H1 (cell line): Measurements from ENCODE around the gene PPRC1. TPM values are rescaled to one million over a fixed set of nuclear protein-coding genes. Genes with fewer than 3 reads are reported as not detected.

ENCODE experiments used
- CTCF ChIA-PET: fragments of 300-600 bp; sonication (Branson Sonifier 250); formaldehyde crosslinking; loops from one replicate; lab custom pipeline; 2021; ENCODE audit not compliant: partially characterized antibody; lab: Charles Lee
- POLR2A ChIA-PET: fragments of 300-600 bp; sonication (Branson Sonifier 250); formaldehyde crosslinking; loops from one replicate; lab custom pipeline; 2021; ENCODE audit warnings: inconsistent platforms; ENCODE audit not compliant: partially characterized antibody; lab: Charles Lee
- DNase-seq, 2 experiments: peaks; one replicate each; pipeline versions ENCODE4 v3.0.0 to v3.0.0-alpha.2; 2010 to 2022; ENCODE audit warnings: low spot score in 2 of 2, low read depth in 1 of 2, mixed read lengths in 1 of 2
- FAIRE-seq: peaks from 2 replicates; lab custom pipeline; 2011; peaks lifted over from hg19 to GRCh38; lab: Jason Lieb, UNC
- H2AFZ ChIP-seq: 2 replicates; pipeline ENCODE4 v1.8.1; 2012; ENCODE audit warnings: low read length, inconsistent platforms
- H2AK5ac ChIP-seq: 2 replicates; pipeline ENCODE4 v1.6.1; 2013; ENCODE audit warnings: low read depth, low read length
- H2BK120ac ChIP-seq: replicated peaks from 2 replicates; pipeline ENCODE3; 2013; ENCODE audit warnings: low read depth, low read length, inconsistent platforms
- H2BK12ac ChIP-seq: 2 replicates; pipeline ENCODE4 v1.6.1; 2013; ENCODE audit warnings: low read depth, low read length
- H2BK15ac ChIP-seq: 2 replicates; pipeline ENCODE4 v1.6.1; 2013; ENCODE audit warnings: low read length
- H2BK20ac ChIP-seq: 2 replicates; pipeline ENCODE4 v1.6.1; 2013; ENCODE audit warnings: low read length
- H2BK5ac ChIP-seq: 2 replicates; pipeline ENCODE4 v1.6.1; 2013; ENCODE audit warnings: low read depth, low read length
- H3K14ac ChIP-seq: 2 replicates; pipeline ENCODE4 v1.6.1; 2013; ENCODE audit warnings: inconsistent platforms; ENCODE audit not compliant: insufficient read length
- H3K18ac ChIP-seq: 2 replicates; pipeline ENCODE4 v1.6.1; 2013; ENCODE audit warnings: low read length; ENCODE audit errors: extremely low read depth
- H3K23ac ChIP-seq: 2 replicates; pipeline ENCODE4 v1.6.1; 2013; ENCODE audit warnings: inconsistent platforms; ENCODE audit not compliant: insufficient read length
- H3K23me2 ChIP-seq: 2 replicates; pipeline ENCODE4 v1.6.1; 2013; ENCODE audit warnings: low read depth, low read length
- H3K27ac ChIP-seq: 2 replicates; pipeline ENCODE4 v1.6.1; 2011; ENCODE audit warnings: low read depth, low read length, inconsistent platforms
- H3K27me3 ChIP-seq, 4 experiments: replicated peaks in 1 of 4; 1 replicate in 1 of 4; 2 replicates in 3 of 4; pipeline versions ENCODE4 v1.6.1 to v1.8.1; 2011 to 2013; ENCODE audit warnings: low read length in 3 of 4, mild to moderate bottlenecking in 3 of 4, inconsistent platforms in 2 of 4, mixed read lengths in 2 of 4, moderate library complexity in 1 of 4; ENCODE audit not compliant: control insufficient read depth in 3 of 4, insufficient read depth in 3 of 4; ENCODE audit errors: extremely low read depth in 1 of 4
- H3K36me3 ChIP-seq, 4 experiments: 2 replicates each; pipeline versions ENCODE4 v1.6.1 to v1.8.1; 2011 to 2013; ENCODE audit warnings: mild to moderate bottlenecking in 4 of 4, low read length in 3 of 4, moderate library complexity in 2 of 4, control low read depth in 1 of 4, inconsistent platforms in 1 of 4; ENCODE audit not compliant: insufficient read depth in 4 of 4, control insufficient read depth in 2 of 4
- H3K4ac ChIP-seq: replicated peaks from 2 replicates; pipeline ENCODE3; 2013; ENCODE audit warnings: low read length, low read depth, mixed read lengths, inconsistent platforms; ENCODE audit not compliant: insufficient read length
- H3K4me1 ChIP-seq, 4 experiments: replicated peaks in 1 of 4; 1 replicate in 1 of 4; 2 replicates in 3 of 4; pipeline versions ENCODE4 v1.6.1 to v1.8.1; 2011 to 2013; ENCODE audit warnings: low read length in 3 of 4, inconsistent platforms in 2 of 4, mixed read lengths in 1 of 4; ENCODE audit not compliant: insufficient read depth in 4 of 4, control insufficient read depth in 3 of 4
- H3K4me2 ChIP-seq, 2 experiments: 2 replicates each; pipeline versions ENCODE4 v1.6.1 to v1.8.1; 2011 to 2013; ENCODE audit warnings: low read depth in 2 of 2, low read length in 2 of 2, control low read depth in 1 of 2, inconsistent platforms in 1 of 2, mild to moderate bottlenecking in 1 of 2; ENCODE audit not compliant: insufficient read depth in 1 of 2
- H3K4me3 ChIP-seq, 4 experiments: fragments of 200-600, 300-600 bp in 1 of 4; sonication (generic), shearing (Covaris generic), sonication (Bioruptor Twin) in 1 of 4; 2 replicates each; pipeline versions ENCODE4 v1.5.1 to v1.8.1; 2011 to 2016; ENCODE audit warnings: low read length in 4 of 4, low read depth in 3 of 4, control low read depth in 2 of 4, inconsistent platforms in 2 of 4, mild to moderate bottlenecking in 2 of 4, mixed read lengths in 1 of 4, moderate library complexity in 1 of 4; ENCODE audit not compliant: insufficient read depth in 2 of 4; ENCODE audit errors: extremely low read depth in 1 of 4
- H3K56ac ChIP-seq: replicated peaks from 2 replicates; pipeline ENCODE3; 2013; ENCODE audit warnings: low read depth, mild to moderate bottlenecking, mixed read lengths, low read length, inconsistent platforms; ENCODE audit not compliant: insufficient read length
- H3K79me1 ChIP-seq: 2 replicates; pipeline ENCODE4 v1.6.1; 2013; ENCODE audit warnings: low read depth, low read length, control low read depth
- H3K79me2 ChIP-seq, 2 experiments: 2 replicates each; pipeline versions ENCODE4 v1.6.1 to v1.8.1; 2012 to 2013; ENCODE audit warnings: low read length in 2 of 2, mild to moderate bottlenecking in 2 of 2, inconsistent platforms in 1 of 2; ENCODE audit not compliant: insufficient read depth in 2 of 2, control insufficient read depth in 1 of 2
- H3K9ac ChIP-seq, 4 experiments: replicated peaks in 1 of 4; 1 replicate in 1 of 4; 2 replicates in 3 of 4; pipeline versions ENCODE4 v1.6.1 to v1.8.1; 2011 to 2013; ENCODE audit warnings: low read depth in 3 of 4, low read length in 3 of 4, control low read depth in 2 of 4, mild to moderate bottlenecking in 2 of 4, moderate library complexity in 2 of 4, inconsistent platforms in 1 of 4; ENCODE audit errors: extremely low read depth in 1 of 4
- H3K9me3 ChIP-seq, 2 experiments: 2 replicates each; pipeline versions ENCODE4 v1.6.1 to v1.8.1; 2012 to 2013; ENCODE audit warnings: mild to moderate bottlenecking in 2 of 2, moderate library complexity in 2 of 2, control low read depth in 1 of 2, inconsistent platforms in 1 of 2, low read depth in 1 of 2, low read length in 1 of 2, mixed read lengths in 1 of 2; ENCODE audit not compliant: insufficient read depth in 2 of 2
- H4K20me1 ChIP-seq, 2 experiments: replicated peaks in 1 of 2; 2 replicates each; pipeline versions ENCODE3 to v1.8.1; 2011 to 2013; ENCODE audit warnings: inconsistent platforms in 2 of 2, low read length in 2 of 2, mild to moderate bottlenecking in 1 of 2; ENCODE audit not compliant: insufficient read depth in 2 of 2, control insufficient read depth in 1 of 2
- H4K5ac ChIP-seq: 2 replicates; pipeline ENCODE4 v1.6.1; 2013; ENCODE audit warnings: low read length, low read depth, mixed read lengths, inconsistent platforms; ENCODE audit not compliant: insufficient read length
- H4K8ac ChIP-seq: 2 replicates; pipeline ENCODE4 v1.8.0; 2013; ENCODE audit warnings: mild to moderate bottlenecking, moderate library complexity, low read length, inconsistent platforms; ENCODE audit not compliant: insufficient read depth; ENCODE audit errors: extremely low read depth
- H4K91ac ChIP-seq: replicated peaks from 2 replicates; pipeline ENCODE3; 2013; ENCODE audit warnings: low read length, mixed read lengths, inconsistent platforms; ENCODE audit not compliant: insufficient read length
- ATF2 ChIP-seq: IDR thresholded peaks from 2 replicates; pipeline ENCODE4 v1.6.1; 2012; ENCODE audit warnings: low read length, inconsistent platforms
- POLR2A ChIP-seq, 2 experiments: IDR thresholded peaks; 1 replicate in 1 of 2; 2 replicates in 1 of 2; pipeline ENCODE4 v1.6.1; 2011; ENCODE audit warnings: low read depth in 2 of 2, low read length in 2 of 2, mild to moderate bottlenecking in 2 of 2; ENCODE audit errors: control extremely low read depth in 1 of 2
- POLR2AphosphoS5 ChIP-seq: IDR thresholded peaks from 2 replicates; pipeline ENCODE4 v1.6.1; 2011; ENCODE audit warnings: low read depth, low read length
- whole genome bisulfite sequencing, 2 experiments: shearing (Covaris generic) in 1 of 2; methylation state at CpG; one replicate each; pipeline versions ENCODE4 v1.1.6 to v1.1.7; 2013 to 2015; ENCODE audit warnings: low lambda C conversion rate in 2 of 2, mixed read lengths in 2 of 2, inconsistent platforms in 1 of 2, low coverage in 1 of 2, missing lambda C conversion rate in 1 of 2; ENCODE audit not compliant: insufficient replicate concordance in 2 of 2, insufficient coverage in 1 of 2, insufficient read length in 1 of 2; ENCODE audit errors: extremely low coverage in 1 of 2, missing lambda C conversion rate in 1 of 2; 5-methylcytosine and 5-hydroxymethylcytosine counted together
- polyA plus RNA-seq, 7 experiments: library from polyadenylated mRNA; depleted of rRNA in 3 of 7; stranded (reverse) in 5 of 7; unstranded in 2 of 7; fragments of >200 nt in 5 of 7; fragments of 200-250 nt in 2 of 7; gene quantifications; 1 replicate in 5 of 7; 2 replicates in 1 of 7; 4 replicates in 1 of 7; pipeline versions ENCODE4 v1.2.1 to v1.2.3, GENCODE V29; 2011 to 2013; ENCODE audit warnings: missing spikeins in 2 of 7, mixed read lengths in 2 of 7
- total RNA-seq: library from RNA; stranded (reverse); fragmentation: NEBNext Ultra II Directional; extraction: Animal tissue kit (Norgen Biotek cat#: 25700); gene quantifications from 2 replicates; pipeline ENCODE4 v1.2.1, GENCODE V29; 2021

Gene PPRC1
- total and polyA plus RNA-seq, 2 of the 8 experiments (the other 6 are each of a cell fraction or from before 2014, with no cell fraction given) = 46.5 to 88.4 TPM

DNA sequence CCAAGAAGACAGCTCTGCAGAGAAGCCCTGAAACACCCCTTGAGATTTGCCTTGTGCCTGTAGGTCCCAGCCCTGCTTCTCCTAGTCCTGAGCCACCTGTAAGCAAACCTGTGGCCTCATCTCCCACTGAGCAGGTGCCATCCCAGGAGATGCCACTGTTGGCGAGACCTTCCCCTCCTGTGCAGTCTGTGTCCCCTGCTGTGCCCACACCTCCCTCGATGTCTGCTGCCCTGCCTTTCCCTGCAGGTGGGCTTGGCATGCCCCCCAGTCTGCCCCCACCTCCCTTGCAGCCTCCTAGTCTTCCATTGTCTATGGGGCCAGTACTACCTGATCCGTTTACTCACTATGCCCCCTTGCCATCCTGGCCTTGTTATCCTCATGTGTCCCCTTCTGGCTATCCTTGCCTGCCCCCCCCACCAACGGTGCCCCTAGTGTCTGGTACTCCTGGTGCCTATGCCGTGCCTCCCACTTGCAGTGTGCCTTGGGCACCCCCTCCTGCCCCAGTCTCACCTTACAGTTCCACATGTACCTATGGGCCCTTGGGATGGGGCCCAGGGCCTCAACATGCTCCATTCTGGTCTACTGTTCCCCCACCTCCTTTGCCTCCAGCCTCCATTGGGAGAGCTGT is 8.2 kb downstream of the PPRC1 start:
- H4K20me1 ChIP-seq = peaks cover 30 to 47% of the 10 kb centered on the region in 2 experiments
- H3K23ac ChIP-seq = no peak overlapping the region
- ChIA-PET POLR2A (interaction anchor here (0.9 to 20.0 kb wide), 4 partner anchors 9 to 17 kb away, joined by 4 to 408 read pairs (median 4); partner anchors contain the start of gene NOLC1), CTCF (interaction anchor here (0.9 to 1.2 kb wide), 3 partner anchors 11 to 23 kb away, joined by 3 to 4 read pairs (median 3); partner anchors contain the start of gene NOLC1)
- no peak overlapping the region; the same call in none of the 2 replicates for H4K8ac ChIP-seq
- no peak overlapping the region for H4K91ac ChIP-seq
- H3K79me2 ChIP-seq = peaks cover 11 to 67% of the 10 kb centered on the region in 2 experiments
- H3K27ac ChIP-seq = no peak overlapping the region
- no peak overlapping the region for H3K4me3 ChIP-seq
- no peak overlapping the region for H2AFZ ChIP-seq
- no peak overlapping the region for H3K18ac ChIP-seq
- no peak overlapping the region for H2BK12ac ChIP-seq
- no peak overlapping the region for H3K9ac ChIP-seq
- H4K5ac ChIP-seq = no peak overlapping the region
- H3K4ac ChIP-seq = no peak overlapping the region
- H2BK15ac ChIP-seq = no peak overlapping the region
- no peak overlapping the region for H3K4me2 ChIP-seq
- peaks cover 57 to 77% (median 73%) of the 10 kb centered on the region in 4 experiments for H3K36me3 ChIP-seq
- H3K23me2 ChIP-seq = no peaks in the 10 kb centered on the region
- H2AK5ac ChIP-seq = no peak overlapping the region
- no peak overlapping the region for H2BK20ac ChIP-seq
- no peak for FAIRE-seq
- no peaks in the 10 kb centered on the region for H3K27me3 ChIP-seq
- no peaks in the 10 kb centered on the region; a peak in 1 of 7 replicates for H3K4me1 ChIP-seq
- no peaks in the 10 kb centered on the region for H3K9me3 ChIP-seq
- no peak for DNase-seq
- TF ChIP-seq POLR2A (IDR thresholded peaks at IDR 0.05; ENCODE audit: control extremely low read depth in 1 of 2, low read depth in 2 of 2, low read length in 2 of 2) (peak in 1 of 2 experiments; percentile 22; a peak in 1 of 3 replicates), POLR2AphosphoS5 (peak; percentile 60; the same call in 1 of the 2 replicates), ATF2 (no peak)
- no peak overlapping the region for H2BK120ac ChIP-seq
- peaks cover 34% of the 10 kb centered on the region for H3K79me1 ChIP-seq
- no peak overlapping the region for H3K14ac ChIP-seq
- H2BK5ac ChIP-seq = no peak overlapping the region; the same call in 1 of the 2 replicates
- H3K56ac ChIP-seq = no peak overlapping the region
- WGBS, 2 experiments = 84% methylated on average over 5 of the region's 5 CpGs; no CpG with 5 or more reads in 1 of the 2 experiments
